ENCODE measurements around the gene CSRNP3. TPM values are rescaled to one million over a fixed set of nuclear protein-coding genes. Genes with fewer than 3 reads are reported as not detected.

CSRNP3 gene
- total and polyA plus RNA-seq, 12 donors: 0.77 to 9.4 (median 4.7) TPM

DNA sequence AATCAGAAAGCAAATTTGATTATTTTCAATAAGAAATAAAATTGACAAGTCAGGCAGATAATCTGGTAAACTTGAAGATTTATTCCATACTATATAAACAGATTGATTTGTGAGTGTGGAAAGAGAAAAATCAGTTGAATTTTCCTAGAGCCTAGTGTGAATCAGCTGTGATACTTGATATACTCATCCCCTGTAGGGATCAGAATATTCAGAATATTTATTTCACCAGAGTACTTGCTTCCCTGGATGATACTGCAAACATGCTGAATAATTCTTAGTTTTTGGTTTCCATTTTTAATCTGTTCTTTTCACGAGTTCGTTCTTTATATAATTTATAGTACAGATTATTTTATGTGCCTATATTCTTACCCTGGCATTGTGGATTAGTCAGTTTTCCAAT, 181.7 kb downstream of the CSRNP3 start:
- intact Hi-C loops (cut with DNase I): no loop called here
- Histone ChIP-seq H3K27ac (no peak overlapping the region), H3K4me3 (no peak overlapping the region), H3K9me3 (no peaks in the 10 kb centered on the region), H3K27me3 (no peaks in the 10 kb centered on the region), H3K36me3 (no peaks in the 10 kb centered on the region), H3K4me1 (no peaks in the 10 kb centered on the region)
- WGBS, 2 donors: 96% methylated on average over 2 of the region's 2 CpGs
- no peak for ATAC-seq
- TF ChIP-seq, protein P1, sequence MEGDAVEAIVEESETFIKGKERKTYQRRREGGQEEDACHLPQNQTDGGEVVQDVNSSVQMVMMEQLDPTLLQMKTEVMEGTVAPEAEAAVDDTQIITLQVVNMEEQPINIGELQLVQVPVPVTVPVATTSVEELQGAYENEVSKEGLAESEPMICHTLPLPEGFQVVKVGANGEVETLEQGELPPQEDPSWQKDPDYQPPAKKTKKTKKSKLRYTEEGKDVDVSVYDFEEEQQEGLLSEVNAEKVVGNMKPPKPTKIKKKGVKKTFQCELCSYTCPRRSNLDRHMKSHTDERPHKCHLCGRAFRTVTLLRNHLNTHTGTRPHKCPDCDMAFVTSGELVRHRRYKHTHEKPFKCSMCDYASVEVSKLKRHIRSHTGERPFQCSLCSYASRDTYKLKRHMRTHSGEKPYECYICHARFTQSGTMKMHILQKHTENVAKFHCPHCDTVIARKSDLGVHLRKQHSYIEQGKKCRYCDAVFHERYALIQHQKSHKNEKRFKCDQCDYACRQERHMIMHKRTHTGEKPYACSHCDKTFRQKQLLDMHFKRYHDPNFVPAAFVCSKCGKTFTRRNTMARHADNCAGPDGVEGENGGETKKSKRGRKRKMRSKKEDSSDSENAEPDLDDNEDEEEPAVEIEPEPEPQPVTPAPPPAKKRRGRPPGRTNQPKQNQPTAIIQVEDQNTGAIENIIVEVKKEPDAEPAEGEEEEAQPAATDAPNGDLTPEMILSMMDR (IDR thresholded peaks at IDR 0.05): no peak
- DNase-seq: no peak

GRCh38 chr2:165655661-165656060, 186.2 kb downstream of the CSRNP3 start:
- no peak overlapping the region for H3K4me3 ChIP-seq
- no peak for DNase-seq
- peak in 5 of 8 donors; percentile 42 to 84 (median 58) for ATAC-seq
- no peaks in the 10 kb centered on the region for H3K9me3 ChIP-seq
- H3K4me1 ChIP-seq: peaks cover 0 to 7% (median 0%) of the 10 kb centered on the region in 9 donors
- peaks cover 0 to 24% (median 0%) of the 10 kb centered on the region in 9 donors for H3K36me3 ChIP-seq
- TF ChIP-seq, protein P1 (IDR thresholded peaks at IDR 0.05): no peak
- WGBS, 2 donors: 70% methylated on average over 6 of the region's 6 CpGs
- peak overlapping the region in 3 of 10 donors; percentile 18 to 37 (median 34) for H3K27ac ChIP-seq
- intact Hi-C loops (cut with DNase I): no loop called here
- H3K27me3 ChIP-seq: no peaks in the 10 kb centered on the region

DNA sequence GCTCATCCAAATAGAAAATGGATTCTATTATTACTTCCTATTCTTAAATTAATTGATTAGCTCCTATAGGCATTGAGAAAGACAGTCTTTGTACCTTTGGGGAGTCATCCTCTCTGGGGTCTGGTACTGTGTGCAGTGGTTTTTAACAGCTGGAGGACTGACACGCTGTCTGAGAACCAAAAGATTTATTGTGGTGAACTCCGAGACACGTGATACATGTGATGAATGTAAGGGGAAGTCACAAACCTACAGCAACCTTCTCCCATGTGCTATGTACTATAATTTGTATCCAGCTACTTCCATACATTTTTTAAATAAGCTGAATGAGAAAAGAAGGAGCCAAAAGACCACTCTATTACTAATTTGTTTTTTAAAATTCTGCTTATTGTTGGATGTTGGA, 190.9 kb downstream of the CSRNP3 start:
- Histone ChIP-seq H3K4me3 (no peak overlapping the region), H3K9me3 (no peaks in the 10 kb centered on the region), H3K27ac (no peak overlapping the region), H3K36me3 (peaks cover 0 to 25% (median 0%) of the 10 kb centered on the region in 9 donors), H3K27me3 (no peaks in the 10 kb centered on the region), H3K4me1 (peaks cover 0 to 7% (median 0%) of the 10 kb centered on the region in 9 donors)
- TF ChIP-seq, protein P1 (IDR thresholded peaks at IDR 0.05): no peak
- intact Hi-C loops (cut with DNase I): no loop called here
- 86 to 91% methylated on average over 3 of the region's 3 CpGs for WGBS, 2 donors
- DNase-seq: no peak
- no peak for ATAC-seq

DNA sequence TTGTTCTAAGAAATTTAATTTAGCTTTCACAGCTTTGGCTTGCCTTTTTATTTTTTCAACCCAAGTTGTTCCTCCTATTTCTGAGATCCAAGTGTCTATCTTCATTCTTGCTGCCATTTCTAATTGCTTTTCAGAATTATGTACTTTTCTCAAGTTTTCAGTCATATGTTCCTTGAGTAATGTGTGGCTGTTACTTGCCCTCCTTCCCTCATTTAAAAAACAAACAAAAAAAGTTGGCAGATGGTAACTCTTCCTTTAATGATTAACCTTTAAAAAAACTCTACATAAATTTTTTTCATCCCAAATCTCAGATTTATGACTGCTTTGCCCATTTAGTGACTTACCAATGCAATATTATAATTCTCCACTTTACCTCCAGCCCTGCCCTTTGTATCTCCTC, 193.2 kb downstream of the CSRNP3 start:
- no peak overlapping the region for H3K4me3 ChIP-seq
- H3K36me3 ChIP-seq: peaks cover 0 to 25% (median 0%) of the 10 kb centered on the region in 9 donors
- intact Hi-C loops (cut with DNase I): no loop called here
- ATAC-seq: no peak
- H3K27me3 ChIP-seq: no peaks in the 10 kb centered on the region
- H3K9me3 ChIP-seq: no peaks in the 10 kb centered on the region
- DNase-seq: no peak
- no peak overlapping the region for H3K27ac ChIP-seq
- TF ChIP-seq, protein P1 (IDR thresholded peaks at IDR 0.05): no peak
- no peaks in the 10 kb centered on the region for H3K4me1 ChIP-seq
